Subcutaneous adipose tissue (tissue), 4 donors: ENCODE measurements around the gene SREK1IP1. TPM values are rescaled to one million over a fixed set of nuclear protein-coding genes. Genes with fewer than 3 reads are reported as not detected.

Source experiments
- total RNA-seq, 4 donors: library from RNA; depleted of rRNA; stranded (reverse); fragments of >200 nt; gene quantifications; one replicate each; pipeline ENCODE4 v1.1.0, GENCODE V29; 2016
- TF ChIP-seq, protein P1 (sequence below): fragments of 450-650 bp; IDR thresholded peaks from one replicate; pipeline ENCODE4 v1.5.1; 2016; ENCODE audit warnings: low read depth, mild to moderate bottlenecking, control low read depth, antibody characterized with exemption, moderate library complexity

The SREK1IP1 gene
- total RNA-seq, 4 donors from 2014 or later, result 10.9 to 20.1 (median 13.9) TPM

DNA sequence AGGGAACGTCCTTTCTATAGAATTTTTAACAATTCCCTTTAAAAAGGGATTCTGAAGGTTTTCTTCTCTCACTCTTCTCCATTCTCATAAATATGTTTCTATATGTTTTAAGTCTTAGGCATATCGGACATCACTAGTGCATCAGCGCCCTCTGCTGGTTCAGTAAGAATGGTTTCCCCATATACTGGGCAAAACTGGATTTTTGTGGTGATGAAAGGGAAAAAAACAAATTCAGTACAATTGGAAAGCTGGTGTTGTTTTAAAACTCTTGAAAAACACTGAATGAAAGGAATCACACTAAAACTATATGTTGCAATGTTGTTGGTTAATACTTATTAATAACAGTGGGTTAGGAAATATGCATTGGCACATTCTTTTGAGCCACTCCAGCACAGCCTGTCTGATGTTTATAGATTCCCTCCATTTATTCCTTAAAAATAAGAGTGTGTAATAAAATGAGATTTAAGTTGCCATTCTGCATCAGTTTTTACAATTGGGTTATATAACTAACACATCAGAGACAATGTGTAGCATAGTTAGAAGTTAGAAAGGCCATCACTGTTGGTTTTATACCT is 16.0 kb upstream of the SREK1IP1 start:
- TF ChIP-seq, protein P1, sequence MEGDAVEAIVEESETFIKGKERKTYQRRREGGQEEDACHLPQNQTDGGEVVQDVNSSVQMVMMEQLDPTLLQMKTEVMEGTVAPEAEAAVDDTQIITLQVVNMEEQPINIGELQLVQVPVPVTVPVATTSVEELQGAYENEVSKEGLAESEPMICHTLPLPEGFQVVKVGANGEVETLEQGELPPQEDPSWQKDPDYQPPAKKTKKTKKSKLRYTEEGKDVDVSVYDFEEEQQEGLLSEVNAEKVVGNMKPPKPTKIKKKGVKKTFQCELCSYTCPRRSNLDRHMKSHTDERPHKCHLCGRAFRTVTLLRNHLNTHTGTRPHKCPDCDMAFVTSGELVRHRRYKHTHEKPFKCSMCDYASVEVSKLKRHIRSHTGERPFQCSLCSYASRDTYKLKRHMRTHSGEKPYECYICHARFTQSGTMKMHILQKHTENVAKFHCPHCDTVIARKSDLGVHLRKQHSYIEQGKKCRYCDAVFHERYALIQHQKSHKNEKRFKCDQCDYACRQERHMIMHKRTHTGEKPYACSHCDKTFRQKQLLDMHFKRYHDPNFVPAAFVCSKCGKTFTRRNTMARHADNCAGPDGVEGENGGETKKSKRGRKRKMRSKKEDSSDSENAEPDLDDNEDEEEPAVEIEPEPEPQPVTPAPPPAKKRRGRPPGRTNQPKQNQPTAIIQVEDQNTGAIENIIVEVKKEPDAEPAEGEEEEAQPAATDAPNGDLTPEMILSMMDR, result no peak

DNA sequence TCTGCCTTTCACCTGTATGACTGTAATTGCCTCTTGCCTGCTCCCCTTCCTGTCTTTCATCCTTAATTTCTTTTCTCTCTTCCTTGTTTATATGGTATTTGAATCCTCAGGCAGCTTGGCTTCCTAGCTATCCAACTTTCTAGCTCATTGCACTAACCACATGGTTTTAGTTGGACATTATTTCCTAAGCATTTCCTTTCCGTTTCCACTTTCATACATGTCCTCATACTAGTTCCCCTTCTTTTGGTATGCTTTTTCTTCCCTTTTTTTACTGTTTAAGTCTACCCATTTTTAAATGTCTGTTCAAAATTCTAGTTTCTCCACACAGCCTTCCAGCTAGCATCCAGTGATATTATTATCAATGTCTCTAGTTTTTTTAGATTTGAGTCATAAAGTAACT is 6.8 kb upstream of the SREK1IP1 start:
- TF ChIP-seq, protein P1, result no peak

DNA sequence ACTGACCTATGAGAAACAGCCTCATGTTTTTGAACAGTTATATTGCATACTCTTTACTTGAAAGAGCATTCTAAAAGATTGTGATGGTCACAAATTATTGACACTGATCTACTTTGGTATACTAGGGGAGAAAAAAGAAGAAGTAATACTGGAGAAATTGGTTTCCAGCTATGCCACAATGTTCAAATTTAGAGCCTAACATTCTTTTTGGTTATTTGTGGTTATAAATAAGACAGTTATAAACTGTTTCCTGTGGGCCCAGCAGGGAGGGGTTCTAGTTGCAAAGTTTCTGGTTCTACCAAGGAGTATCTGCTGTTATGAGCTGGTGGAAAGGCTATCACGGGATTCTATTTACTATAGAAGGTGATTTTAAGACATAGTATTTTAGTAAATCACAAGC is 5.0 kb upstream of the SREK1IP1 start:
- TF ChIP-seq, protein P1, result no peak

DNA sequence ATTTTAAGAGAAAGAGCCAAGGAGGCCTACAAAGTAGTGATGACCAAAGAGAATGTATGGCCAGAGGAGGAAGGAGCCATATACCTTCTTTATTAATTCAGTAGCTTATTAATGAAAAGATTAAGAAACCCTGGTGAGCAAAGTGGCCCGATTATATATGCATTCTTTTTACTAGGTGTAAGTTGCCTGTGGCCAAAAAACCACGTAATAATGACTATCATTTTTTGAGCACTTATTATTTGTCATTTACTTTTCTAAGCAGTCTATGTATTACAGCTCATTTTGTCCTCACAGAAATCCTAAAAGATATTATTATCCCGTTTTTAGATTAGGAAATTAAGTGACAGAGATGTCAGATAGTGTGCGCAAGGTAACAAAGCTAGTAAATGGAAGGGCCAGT is 3.2 kb upstream of the SREK1IP1 start:
- TF ChIP-seq, protein P1, result no peak

DNA sequence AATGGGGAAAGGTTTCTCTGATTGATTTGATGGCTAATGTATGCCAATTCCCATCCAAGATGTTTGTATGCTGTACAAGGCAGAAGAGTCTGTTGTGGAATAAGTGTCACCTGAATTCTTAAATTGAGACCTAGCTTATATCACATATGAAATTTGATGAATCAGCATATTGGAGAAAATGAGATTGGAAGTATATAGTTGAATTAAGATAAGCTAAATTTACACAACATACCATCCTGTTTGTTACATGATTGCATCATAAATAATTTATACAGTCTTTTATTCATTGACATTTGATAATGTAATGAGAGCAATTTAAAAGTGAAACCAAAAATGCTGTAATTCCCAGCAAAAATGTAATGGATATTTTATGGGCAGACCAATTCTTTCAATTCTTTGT is 1.4 kb upstream of the SREK1IP1 start:
- TF ChIP-seq, protein P1, result no peak

DNA sequence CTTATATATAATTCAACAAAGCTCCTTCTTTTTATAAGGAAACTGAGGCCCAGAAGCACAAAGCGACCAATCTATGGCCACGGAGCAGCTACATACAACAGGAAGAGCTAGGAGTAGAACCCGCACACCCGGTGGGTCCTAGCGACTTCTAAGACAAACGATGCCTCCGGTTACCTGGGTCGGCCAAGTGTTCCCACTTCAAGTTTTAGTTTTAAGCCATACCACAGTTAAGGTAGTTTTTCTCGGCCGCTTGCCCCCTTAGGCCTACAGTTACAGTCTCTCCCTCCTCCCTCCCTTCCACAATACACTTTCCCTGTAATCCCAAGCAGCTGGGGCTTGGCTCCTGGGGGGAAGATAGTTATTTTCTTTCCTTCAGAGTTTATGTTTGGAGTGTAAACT is 533 bp downstream of the SREK1IP1 start:
- TF ChIP-seq, protein P1, result no peak

DNA sequence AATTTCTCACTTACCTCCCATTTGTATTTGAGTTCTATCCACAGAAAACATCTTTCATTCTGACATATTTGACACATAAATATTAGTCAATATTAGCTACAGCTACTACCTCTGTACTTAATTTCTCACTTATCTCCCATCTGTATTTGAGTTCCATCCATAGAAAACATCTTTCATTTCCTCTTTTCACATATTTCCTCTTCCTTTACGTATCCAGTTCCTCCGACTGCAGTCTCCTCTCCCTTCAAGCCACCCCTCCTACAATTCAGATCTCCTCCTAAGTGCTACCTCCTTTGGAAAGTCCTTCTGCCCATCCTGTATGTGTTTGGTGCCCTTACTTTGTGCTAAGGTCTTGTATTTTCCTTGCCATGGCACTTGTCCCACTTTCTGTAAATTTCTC is 1.6 kb downstream of the SREK1IP1 start:
- TF ChIP-seq, protein P1, result no peak
